ENCODE results near the gene PNPLA7.

DNA sequence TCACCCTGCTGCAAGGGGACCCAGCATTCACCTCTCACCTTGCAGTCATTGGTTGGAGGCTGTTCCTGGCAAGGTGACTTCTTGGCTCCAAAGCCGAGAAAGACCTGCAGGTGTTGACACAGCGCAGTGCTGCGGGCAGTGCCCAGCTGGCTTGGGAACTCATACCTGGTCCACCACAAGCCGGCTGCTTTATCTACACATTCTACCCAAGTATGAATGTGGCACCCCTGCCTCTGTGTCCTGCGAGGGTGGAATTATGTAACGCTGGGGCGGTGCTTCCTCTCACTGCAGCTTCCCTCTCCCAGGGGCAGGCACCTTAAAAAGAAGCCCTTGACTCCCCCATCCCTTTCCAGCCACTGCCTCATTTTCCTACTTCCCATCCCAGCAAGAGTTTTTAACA is 42.6 kb upstream of the PNPLA7 start:
- TF ChIP-seq L3MBTL2 (conservative IDR thresholded peaks at IDR 0.05) (no peak), NFRKB (IDR thresholded peaks at IDR 0.05) (no peak), TARDBP (IDR thresholded peaks at IDR 0.05) (no peak), SP1 (IDR thresholded peaks at IDR 0.05) (no peak), ZNF384 (IDR thresholded peaks at IDR 0.05) (no peak)

Data from HEK293T (cell line).